Mesendoderm (in vitro differentiated cells): ENCODE results near the gene ZNF746. TPM values are rescaled to one million over a fixed set of nuclear protein-coding genes. Genes with fewer than 3 reads are reported as not detected.

ENCODE experiments used
- DNase-seq: peaks from one replicate; pipeline ENCODE4 v3.0.0; 2013
- H2AK5ac ChIP-seq: 2 replicates; pipeline ENCODE4 v1.6.1; 2013; ENCODE audit warnings: low read length, inconsistent platforms
- H2BK120ac ChIP-seq: 2 replicates; pipeline ENCODE4 v1.6.1; 2013; ENCODE audit warnings: low read depth, mild to moderate bottlenecking, low read length, moderate library complexity, mixed read lengths
- H2BK15ac ChIP-seq: replicated peaks from 2 replicates; pipeline ENCODE4 v1.6.1; 2013; ENCODE audit warnings: low read depth, mild to moderate bottlenecking, moderate library complexity
- H2BK5ac ChIP-seq: 2 replicates; pipeline ENCODE4 v1.6.1; 2013; ENCODE audit warnings: low read length, inconsistent platforms
- H3K18ac ChIP-seq: 2 replicates; pipeline ENCODE4 v1.6.1; 2013; ENCODE audit warnings: mild to moderate bottlenecking, low read length, mixed read lengths
- H3K23ac ChIP-seq: one replicate; pipeline ENCODE4 v1.6.1; 2013; ENCODE audit warnings: low read length
- H3K27ac ChIP-seq: 2 replicates; pipeline ENCODE4 v1.5.1; 2013; ENCODE audit warnings: low read depth, mild to moderate bottlenecking, inconsistent platforms, low read length, moderate library complexity
- H3K27me3 ChIP-seq: 2 replicates; pipeline ENCODE4 v1.6.1; 2013; ENCODE audit warnings: low read length, control low read depth, mild to moderate bottlenecking, inconsistent platforms; ENCODE audit not compliant: insufficient read depth, poor library complexity
- H3K36me3 ChIP-seq: 2 replicates; pipeline ENCODE4 v1.6.1; 2013; ENCODE audit warnings: low read length, inconsistent platforms; ENCODE audit not compliant: control insufficient read depth, insufficient read depth
- H3K4ac ChIP-seq: one replicate; pipeline ENCODE4 v1.6.1; 2013; ENCODE audit warnings: low read depth, mild to moderate bottlenecking, low read length, moderate library complexity
- H3K4me1 ChIP-seq: 2 replicates; pipeline ENCODE4 v1.6.1; 2013; ENCODE audit warnings: low read depth, low read length, inconsistent platforms; ENCODE audit not compliant: control insufficient read depth
- H3K4me2 ChIP-seq: 2 replicates; pipeline ENCODE4 v1.6.1; 2013; ENCODE audit warnings: low read length
- H3K4me3 ChIP-seq: 2 replicates; pipeline ENCODE4 v1.5.1; 2013; ENCODE audit warnings: mild to moderate bottlenecking, low read length
- H3K56ac ChIP-seq: one replicate; pipeline ENCODE4 v1.6.1; 2013; ENCODE audit warnings: low read length
- H3K79me1 ChIP-seq: 2 replicates; pipeline ENCODE4 v1.6.1; 2013; ENCODE audit warnings: low read length, inconsistent platforms
- H3K79me2 ChIP-seq: 2 replicates; pipeline ENCODE4 v1.6.1; 2013; ENCODE audit warnings: mild to moderate bottlenecking, low read length; ENCODE audit not compliant: control insufficient read depth, insufficient read depth
- H3K9ac ChIP-seq: 2 replicates; pipeline ENCODE4 v1.6.1; 2013; ENCODE audit warnings: low read length, inconsistent platforms
- H4K5ac ChIP-seq: one replicate; pipeline ENCODE4 v1.6.1; 2013; ENCODE audit warnings: low read length
- H4K8ac ChIP-seq: one replicate; pipeline ENCODE4 v1.6.1; 2013; ENCODE audit warnings: low read depth, mild to moderate bottlenecking, control low read depth, low read length, moderate library complexity
- WGBS: extraction: QIAGEN DNeasy Blood & Tissue Kit; methylation state at CpG from one replicate; pipeline ENCODE4 v1.1.7; 2013; ENCODE audit warnings: low lambda C conversion rate, missing lambda C conversion rate; ENCODE audit not compliant: insufficient coverage; ENCODE audit errors: extremely low coverage; 5-methylcytosine and 5-hydroxymethylcytosine counted together
- polyA plus RNA-seq, 2 experiments: library from polyadenylated mRNA; stranded (reverse); fragments of 200-250 nt; gene quantifications; one replicate each; pipeline ENCODE4 v1.2.3, GENCODE V29; 2013

Gene ZNF746
- polyA plus RNA-seq (2013, experiment 1 of 2), result 8.7 TPM
- polyA plus RNA-seq (2013, experiment 2 of 2), result 8.9 TPM

DNA sequence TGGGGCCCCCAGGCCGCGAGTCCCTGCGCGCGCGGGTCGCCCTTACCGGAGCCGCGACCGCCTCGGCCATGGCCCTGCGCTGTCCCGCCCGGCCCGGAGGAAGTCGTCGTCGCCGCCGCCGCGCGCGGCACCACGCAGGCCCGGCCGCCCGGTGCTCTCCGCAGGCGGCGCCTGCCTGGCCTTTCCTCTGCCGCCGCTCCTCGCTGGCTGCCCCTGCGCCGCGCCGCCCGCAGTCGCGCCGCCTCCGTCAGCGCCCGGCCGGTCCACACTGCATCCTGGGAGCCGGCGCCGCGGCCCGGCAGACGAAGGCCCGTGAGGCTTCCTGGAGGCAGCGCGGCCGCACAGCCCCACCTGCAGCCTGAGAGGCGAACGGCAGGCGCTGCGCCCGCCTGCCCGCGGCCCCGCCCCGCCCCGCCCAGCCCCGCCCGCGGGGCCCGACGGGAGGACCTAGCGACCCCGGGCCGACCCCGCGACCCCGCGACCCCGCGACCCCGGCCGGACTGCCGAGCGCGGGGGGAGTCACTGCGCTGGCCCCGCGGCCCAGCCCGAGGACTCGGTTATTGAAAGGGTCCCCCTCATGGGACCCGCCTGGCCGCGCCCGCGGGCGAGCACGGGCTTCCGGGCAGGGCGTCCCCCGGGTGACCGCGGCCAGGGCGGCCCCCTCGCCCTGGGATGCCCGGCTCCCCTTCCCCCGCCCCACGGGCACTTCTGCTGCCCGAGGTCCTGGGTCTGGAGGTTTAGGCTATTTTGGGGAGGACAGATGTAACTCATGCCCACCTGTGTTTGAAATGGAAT lies at the start of gene ZNF746:
Gene ZNF746 (minus strand): TSS at position 343 of the 795 bp plus-strand sequence. CDS start 273 bp downstream, at position 70.
- Histone ChIP-seq H3K9ac (peak within 1 kb of the TSS; percentile 63), H2AK5ac (no peak within 1 kb of the TSS), H3K4me1 (peaks cover 2% of the 10 kb centered on the region), H3K23ac (peak within 1 kb of the TSS; percentile 89), H4K8ac (peak within 1 kb of the TSS; percentile 44), H3K18ac (peak within 1 kb of the TSS; percentile 97), H3K36me3 (peaks cover 4% of the 10 kb centered on the region), H3K4ac (peak within 1 kb of the TSS; percentile 97), H3K4me3 (peak within 1 kb of the TSS; percentile 47), H2BK5ac (no peak within 1 kb of the TSS), H2BK15ac (no peak within 1 kb of the TSS), H3K56ac (peak within 1 kb of the TSS; percentile 66), H3K79me1 (peaks cover 11% of the 10 kb centered on the region), H4K5ac (no peak within 1 kb of the TSS), H3K79me2 (peaks cover 5% of the 10 kb centered on the region), H3K27ac (peak within 1 kb of the TSS; percentile 55), H3K27me3 (no peaks in the 10 kb centered on the region), H2BK120ac (peak within 1 kb of the TSS; percentile 69), H3K4me2 (peak within 1 kb of the TSS; percentile 23)
- no CpG with 5 or more reads among the region's 109 CpGs for WGBS
- DNase-seq, result peak; percentile 89

GRCh38 chr7:149547126-149547525 lies 49.5 kb upstream of the ZNF746 start:
- no peak overlapping the region for H3K23ac ChIP-seq
- H2BK5ac ChIP-seq, result no peak overlapping the region
- no peak overlapping the region for H3K9ac ChIP-seq
- H3K27me3 ChIP-seq, result no peaks in the 10 kb centered on the region
- no peak overlapping the region for H4K5ac ChIP-seq
- H2BK120ac ChIP-seq, result no peak overlapping the region
- H3K4ac ChIP-seq, result no peak overlapping the region
- H3K18ac ChIP-seq, result no peak overlapping the region
- WGBS, result no CpG with 5 or more reads among the region's 3 CpGs
- H3K4me1 ChIP-seq, result no peaks in the 10 kb centered on the region
- H2BK15ac ChIP-seq, result no peak overlapping the region
- H3K79me1 ChIP-seq, result no peaks in the 10 kb centered on the region
- no peak overlapping the region for H3K56ac ChIP-seq
- H3K27ac ChIP-seq, result no peak overlapping the region
- no peak overlapping the region for H4K8ac ChIP-seq
- H3K4me3 ChIP-seq, result no peak overlapping the region
- H2AK5ac ChIP-seq, result no peak overlapping the region
- peaks cover 9% of the 10 kb centered on the region for H3K36me3 ChIP-seq
- DNase-seq, result no peak
- H3K4me2 ChIP-seq, result no peak overlapping the region
- no peaks in the 10 kb centered on the region for H3K79me2 ChIP-seq

DNA sequence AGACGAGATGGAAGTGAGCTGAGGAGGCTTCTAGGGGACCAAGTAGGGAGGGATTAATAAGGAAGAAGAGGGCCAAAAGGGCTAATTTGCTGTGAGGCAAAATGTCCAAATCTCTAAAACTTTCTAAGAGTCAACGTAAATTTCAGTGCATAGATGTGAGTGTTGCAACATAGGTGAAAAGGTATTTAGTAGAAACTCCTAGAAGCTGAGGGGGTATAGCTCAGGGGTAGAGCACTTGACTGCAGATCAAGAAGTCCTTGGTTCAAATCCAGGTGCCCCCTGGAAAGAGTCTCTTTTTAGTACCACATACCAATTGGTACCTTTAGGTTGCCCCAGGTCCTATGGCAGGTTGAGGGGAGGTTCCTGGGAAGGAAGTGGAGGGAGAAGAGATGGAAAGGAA lies 48.7 kb upstream of the ZNF746 start:
- no peaks in the 10 kb centered on the region for H3K27me3 ChIP-seq
- no peak overlapping the region for H3K9ac ChIP-seq
- no peak overlapping the region for H4K8ac ChIP-seq
- H2BK120ac ChIP-seq, result no peak overlapping the region
- H2AK5ac ChIP-seq, result no peak overlapping the region
- H2BK5ac ChIP-seq, result no peak overlapping the region
- H3K4me1 ChIP-seq, result no peaks in the 10 kb centered on the region
- peaks cover 7% of the 10 kb centered on the region for H3K36me3 ChIP-seq
- H4K5ac ChIP-seq, result no peak overlapping the region
- H3K23ac ChIP-seq, result no peak overlapping the region
- H3K27ac ChIP-seq, result no peak overlapping the region
- no peak overlapping the region for H3K56ac ChIP-seq
- H3K4me2 ChIP-seq, result no peak overlapping the region
- no peaks in the 10 kb centered on the region for H3K79me1 ChIP-seq
- no peak overlapping the region for H3K18ac ChIP-seq
- no peak overlapping the region for H3K4me3 ChIP-seq
- no peak overlapping the region for H2BK15ac ChIP-seq
- no peak overlapping the region for H3K4ac ChIP-seq
- WGBS, result no CpG with 5 or more reads among the region's 2 CpGs
- H3K79me2 ChIP-seq, result no peaks in the 10 kb centered on the region
- DNase-seq, result no peak

- Histone ChIP-seq H3K27ac (no peak overlapping the region), H4K8ac (no peak overlapping the region), H3K4me3 (no peak overlapping the region), H3K18ac (no peak overlapping the region), H3K4me2 (no peak overlapping the region), H2BK15ac (no peak overlapping the region), H3K4me1 (no peaks in the 10 kb centered on the region), H2AK5ac (no peak overlapping the region), H3K9ac (no peak overlapping the region), H3K36me3 (peaks cover 2% of the 10 kb centered on the region), H2BK5ac (no peak overlapping the region), H3K56ac (no peak overlapping the region), H3K4ac (no peak overlapping the region), H3K23ac (no peak overlapping the region), H2BK120ac (no peak overlapping the region), H3K79me1 (no peaks in the 10 kb centered on the region), H4K5ac (no peak overlapping the region), H3K27me3 (no peaks in the 10 kb centered on the region), H3K79me2 (no peaks in the 10 kb centered on the region)
- WGBS, result no CpG with 5 or more reads among the region's 3 CpGs
- DNase-seq, result no peak
Observed at GRCh38 chr7:149544028-149544427, 46.4 kb upstream of the ZNF746 start.

DNA sequence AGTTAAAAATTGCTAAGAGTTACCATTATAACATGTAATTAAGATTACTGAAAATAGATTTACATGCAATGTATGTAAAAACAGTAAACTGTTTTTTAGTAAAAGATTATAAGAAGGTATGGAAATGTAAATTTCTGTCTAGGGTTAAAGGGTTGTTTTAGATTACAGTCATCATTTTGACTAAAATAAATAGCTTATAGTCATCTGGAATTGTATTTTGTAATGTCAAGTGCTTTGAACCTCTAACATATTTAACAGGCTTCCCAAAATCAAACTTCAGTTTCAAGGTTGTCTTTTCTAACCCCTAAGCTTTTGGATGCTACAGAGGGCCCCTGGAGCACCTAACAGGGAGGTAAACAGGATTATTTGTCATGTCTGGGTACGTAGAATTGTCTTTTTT lies 35.0 kb upstream of the ZNF746 start:
- no peaks in the 10 kb centered on the region for H3K79me2 ChIP-seq
- no peak for DNase-seq
- H3K56ac ChIP-seq, result no peak overlapping the region
- no peaks in the 10 kb centered on the region for H3K79me1 ChIP-seq
- H3K4me2 ChIP-seq, result no peak overlapping the region
- H3K4me1 ChIP-seq, result no peaks in the 10 kb centered on the region
- no peak overlapping the region for H3K27ac ChIP-seq
- no peak overlapping the region for H4K5ac ChIP-seq
- no peaks in the 10 kb centered on the region for H3K36me3 ChIP-seq
- H3K4me3 ChIP-seq, result no peak overlapping the region
- no peak overlapping the region for H4K8ac ChIP-seq
- no peaks in the 10 kb centered on the region for H3K27me3 ChIP-seq
- H2BK120ac ChIP-seq, result no peak overlapping the region
- no peak overlapping the region for H3K4ac ChIP-seq
- H3K9ac ChIP-seq, result no peak overlapping the region
- no CpG with 5 or more reads among the region's 1 CpG for WGBS
- H2AK5ac ChIP-seq, result no peak overlapping the region
- no peak overlapping the region for H2BK15ac ChIP-seq
- no peak overlapping the region for H3K23ac ChIP-seq
- H2BK5ac ChIP-seq, result no peak overlapping the region
- H3K18ac ChIP-seq, result no peak overlapping the region
